HEK293 (cell line): ENCODE data around the gene SIGLEC10.
A peak's percentile ranks its signal among the peaks of the same experiment; 100 is the strongest.

ENCODE experiments used
- CTCF ChIA-PET: fragments of 350-600 bp; formaldehyde crosslinking; extraction: SDS; loops from one replicate; lab custom pipeline; 2021; ENCODE audit warnings: antibody characterized with exemption; lab: Yijun Ruan, JAX
- POLR2A ChIA-PET: fragments of 300-600 bp; formaldehyde crosslinking; extraction: SDS; loops from one replicate; lab custom pipeline; 2020; ENCODE audit warnings: antibody characterized with exemption, inconsistent platforms; lab: Yijun Ruan, JAX
- H3K27ac ChIP-seq: fragments of 200-500 bp; sonication (Bioruptor generic); 2 replicates; pipeline ENCODE4 v1.5.1; 2014; ENCODE audit warnings: low read depth, low read length, control low read depth, inconsistent platforms; ENCODE audit errors: extremely low read depth
- H3K36me3 ChIP-seq, 2 experiments: fragments of 200-500 bp in 1 of 2; sonication (Bioruptor generic) in 1 of 2; 1 replicate in 1 of 2; 2 replicates in 1 of 2; pipeline ENCODE4 v1.5.1; 2014 to 2017; ENCODE audit warnings: inconsistent platforms in 2 of 2, low read length in 2 of 2; ENCODE audit not compliant: control insufficient read depth in 2 of 2, insufficient read depth in 1 of 2
- H3K4me1 ChIP-seq: fragments of 200-500 bp; sonication (Bioruptor generic); 2 replicates; pipeline ENCODE4 v1.5.1; 2014; ENCODE audit warnings: mild to moderate bottlenecking, low read length, inconsistent platforms; ENCODE audit not compliant: control insufficient read depth, insufficient read depth
- H3K4me3 ChIP-seq: 2 replicates; pipeline ENCODE4 v1.5.1; 2011; ENCODE audit warnings: low read depth, mild to moderate bottlenecking, control low read depth, low read length, moderate library complexity
- H3K9me3 ChIP-seq: fragments of 200-500 bp; sonication (Bioruptor generic); 2 replicates; pipeline ENCODE4 v1.5.1; 2014; ENCODE audit warnings: low read depth, low read length, inconsistent platforms; ENCODE audit not compliant: control insufficient read depth, insufficient read depth
- KLF1 ChIP-seq: fragments of 450-650 bp; formaldehyde crosslinking; IDR thresholded peaks from 2 replicates; pipeline ENCODE4 v1.5.1; 2016; ENCODE audit warnings: missing biosample characterization, missing genetic modification characterization
- KLF16 ChIP-seq: fragments of 450-650 bp; formaldehyde crosslinking; IDR thresholded peaks from 2 replicates; pipeline ENCODE4 v1.5.1; 2017; ENCODE audit warnings: missing biosample characterization, missing genetic modification characterization
- SCRT2 ChIP-seq: fragments of 450-650 bp; formaldehyde crosslinking; IDR thresholded peaks from 2 replicates; pipeline ENCODE4 v1.5.1; 2016; ENCODE audit warnings: missing biosample characterization, missing genetic modification characterization
- SETDB1 ChIP-seq: IDR thresholded peaks from one replicate; pipeline ENCODE4 v1.6.1; 2017; ENCODE audit warnings: mild to moderate bottlenecking, low read length, moderate library complexity, mixed read lengths; ENCODE audit not compliant: insufficient read length
- ZFP3 ChIP-seq: fragments of 450-650 bp; formaldehyde crosslinking; IDR thresholded peaks from 2 replicates; pipeline ENCODE4 v1.5.1; 2016; ENCODE audit warnings: low read depth, missing biosample characterization, missing genetic modification characterization
- ZFP41 ChIP-seq: fragments of 450-650 bp; formaldehyde crosslinking; IDR thresholded peaks from 2 replicates; pipeline ENCODE4 v1.5.1; 2016; ENCODE audit warnings: missing biosample characterization, missing genetic modification characterization, borderline replicate concordance
- ZNF112 ChIP-seq: fragments of 450-650 bp; formaldehyde crosslinking; IDR thresholded peaks from 2 replicates; pipeline ENCODE4 v1.5.0; 2017; ENCODE audit warnings: missing biosample characterization, missing genetic modification characterization
- ZNF223 ChIP-seq: fragments of 450-650 bp; formaldehyde crosslinking; IDR thresholded peaks from 2 replicates; pipeline ENCODE4 v1.5.1; 2016; ENCODE audit warnings: missing biosample characterization, missing genetic modification characterization
- ZNF530 ChIP-seq: fragments of 450-650 bp; formaldehyde crosslinking; IDR thresholded peaks from 2 replicates; pipeline ENCODE4 v1.5.1; 2016; ENCODE audit warnings: low read depth, missing biosample characterization, missing genetic modification characterization
- ZNF549 ChIP-seq: fragments of 450-650 bp; IDR thresholded peaks from 2 replicates; pipeline ENCODE4 v1.5.1; 2018; ENCODE audit warnings: missing biosample characterization, missing genetic modification characterization, mild to moderate bottlenecking, inconsistent platforms, moderate library complexity
- ZNF621 ChIP-seq: fragments of 450-650 bp; formaldehyde crosslinking; IDR thresholded peaks from 2 replicates; pipeline ENCODE4 v1.5.1; 2017; ENCODE audit warnings: missing biosample characterization, missing genetic modification characterization
- ZNF624 ChIP-seq: fragments of 450-650 bp; formaldehyde crosslinking; IDR thresholded peaks from 2 replicates; pipeline ENCODE4 v1.5.1; 2017; ENCODE audit warnings: missing biosample characterization, missing genetic modification characterization
- ZNF658 ChIP-seq: fragments of 450-650 bp; formaldehyde crosslinking; IDR thresholded peaks from 2 replicates; pipeline ENCODE4; 2016; ENCODE audit warnings: missing biosample characterization, missing genetic modification characterization
- ZNF76 ChIP-seq: fragments of 450-650 bp; formaldehyde crosslinking; IDR thresholded peaks from 2 replicates; pipeline ENCODE4; 2016; ENCODE audit warnings: low read depth, missing biosample characterization, missing genetic modification characterization, borderline replicate concordance
- TF ChIP-seq, protein P1 (sequence below): fragments of 450-650 bp; IDR thresholded peaks from 2 replicates; pipeline ENCODE4 v1.5.1; 2018; ENCODE audit warnings: missing biosample characterization, mild to moderate bottlenecking, missing genetic modification characterization
- TF ChIP-seq, protein P2 (sequence below): fragments of 450-650 bp; formaldehyde crosslinking; IDR thresholded peaks from 2 replicates; pipeline ENCODE4 v1.5.1; 2016; ENCODE audit warnings: missing biosample characterization, missing genetic modification characterization
- TF ChIP-seq, protein P3 (sequence below): fragments of 450-650 bp; formaldehyde crosslinking; optimal IDR thresholded peaks from 2 replicates; pipeline ENCODE3; 2016; ENCODE audit warnings: missing biosample characterization, mild to moderate bottlenecking, missing genetic modification characterization
- TF ChIP-seq, protein P4 (sequence below): sonication (generic); formaldehyde crosslinking; IDR thresholded peaks from 2 replicates; pipeline ENCODE4 v1.8.1; 2022; ENCODE audit warnings: mild to moderate bottlenecking, moderate library complexity, missing genetic modification reagents
- TF ChIP-seq, protein P5 (sequence below): fragments of 450-650 bp; formaldehyde crosslinking; IDR thresholded peaks from 2 replicates; pipeline ENCODE4 v1.5.1; 2016; ENCODE audit warnings: missing biosample characterization, missing genetic modification characterization, low read depth

The SIGLEC10 gene

DNA sequence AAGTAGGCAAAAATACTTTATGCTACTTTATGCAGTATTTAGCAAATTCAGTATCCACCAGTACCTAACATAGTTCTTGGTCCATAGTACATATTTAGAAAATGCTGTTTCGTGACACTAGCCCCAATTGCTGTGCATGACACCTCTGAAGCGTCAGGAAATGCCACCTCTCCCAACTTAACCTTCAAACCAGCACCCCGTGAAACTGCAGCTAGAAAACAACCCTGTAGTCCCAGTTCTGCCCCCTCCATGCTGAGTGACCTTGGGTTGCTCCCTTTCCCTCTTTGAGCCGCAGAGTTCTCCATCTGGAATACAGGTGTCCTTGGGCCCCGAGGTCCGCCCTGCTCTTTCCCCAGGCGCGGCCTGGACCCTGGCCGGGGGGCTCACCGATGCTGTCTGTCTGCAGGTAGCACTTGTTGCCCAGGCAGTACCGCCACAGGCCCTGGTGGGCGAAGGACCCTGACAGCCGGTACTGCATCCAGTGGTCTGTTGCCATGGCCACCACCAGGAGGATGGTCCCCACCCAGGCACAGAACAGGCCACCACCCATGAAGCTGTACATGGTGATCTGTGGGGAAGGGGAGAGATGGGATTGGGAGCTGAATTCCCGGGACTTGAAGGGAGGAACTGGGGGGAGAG is 30.4 kb downstream of the SIGLEC10 start:
- H3K9me3 ChIP-seq, result no peaks in the 10 kb centered on the region
- H3K4me1 ChIP-seq, result no peaks in the 10 kb centered on the region
- H3K4me3 ChIP-seq, result no peak overlapping the region
- ChIA-PET CTCF (no interaction called here), POLR2A (interaction anchor here (1.1 kb wide), 1 partner anchor 48 kb away, joined by 3 read pairs; no protein-coding TSS in a partner anchor)
- no peak for TF ChIP-seq ZNF76 (tag by site-specific recombination)
- peak; percentile 58 for TF ChIP-seq SCRT2 (tag by site-specific recombination)
- H3K27ac ChIP-seq, result no peak overlapping the region
- no peaks in the 10 kb centered on the region for H3K36me3 ChIP-seq

DNA sequence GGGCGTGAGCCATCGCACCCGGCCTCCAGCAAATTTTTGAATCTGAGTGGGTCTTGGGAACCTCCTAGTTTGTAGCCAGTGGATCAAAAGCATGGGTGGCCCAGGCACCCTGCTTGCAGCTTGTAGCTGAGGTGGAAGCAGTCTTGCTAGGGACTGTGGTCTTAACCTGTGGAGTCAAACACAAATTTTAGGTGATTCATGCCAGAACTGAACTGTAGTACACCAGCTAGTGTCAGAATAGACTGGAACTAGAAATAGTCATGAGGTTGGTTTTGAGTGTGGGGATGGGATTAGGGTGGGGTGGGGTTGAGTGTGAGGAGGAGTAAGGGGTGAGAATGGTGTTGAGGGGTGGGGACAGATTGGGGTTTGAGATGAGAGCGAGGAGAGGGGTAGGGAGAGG is 35.4 kb downstream of the SIGLEC10 start:
- no peak overlapping the region for H3K27ac ChIP-seq
- H3K4me3 ChIP-seq, result no peak overlapping the region
- H3K4me1 ChIP-seq, result no peaks in the 10 kb centered on the region
- ChIA-PET POLR2A (interaction anchor here (1.3 kb wide), 1 partner anchor 42 kb away, joined by 3 read pairs; no protein-coding TSS in a partner anchor), CTCF (interaction anchor here (0.7 to 1.8 kb wide), 2 partner anchors 12 to 16 kb away, joined by 3 to 7 read pairs; no protein-coding TSS in a partner anchor)
- H3K36me3 ChIP-seq, result no peaks in the 10 kb centered on the region
- no peaks in the 10 kb centered on the region for H3K9me3 ChIP-seq
- TF ChIP-seq, protein P1, sequence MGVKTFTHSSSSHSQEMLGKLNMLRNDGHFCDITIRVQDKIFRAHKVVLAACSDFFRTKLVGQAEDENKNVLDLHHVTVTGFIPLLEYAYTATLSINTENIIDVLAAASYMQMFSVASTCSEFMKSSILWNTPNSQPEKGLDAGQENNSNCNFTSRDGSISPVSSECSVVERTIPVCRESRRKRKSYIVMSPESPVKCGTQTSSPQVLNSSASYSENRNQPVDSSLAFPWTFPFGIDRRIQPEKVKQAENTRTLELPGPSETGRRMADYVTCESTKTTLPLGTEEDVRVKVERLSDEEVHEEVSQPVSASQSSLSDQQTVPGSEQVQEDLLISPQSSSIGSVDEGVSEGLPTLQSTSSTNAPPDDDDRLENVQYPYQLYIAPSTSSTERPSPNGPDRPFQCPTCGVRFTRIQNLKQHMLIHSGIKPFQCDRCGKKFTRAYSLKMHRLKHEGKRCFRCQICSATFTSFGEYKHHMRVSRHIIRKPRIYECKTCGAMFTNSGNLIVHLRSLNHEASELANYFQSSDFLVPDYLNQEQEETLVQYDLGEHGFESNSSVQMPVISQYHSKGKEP (tag by site-specific recombination), result no peak
- TF ChIP-seq ZNF624 (tag by site-specific recombination), result no peak
- TF ChIP-seq ZNF223 (tag by site-specific recombination), result no peak
- TF ChIP-seq ZNF658 (tag by site-specific recombination), result no peak
- TF ChIP-seq, protein P2, sequence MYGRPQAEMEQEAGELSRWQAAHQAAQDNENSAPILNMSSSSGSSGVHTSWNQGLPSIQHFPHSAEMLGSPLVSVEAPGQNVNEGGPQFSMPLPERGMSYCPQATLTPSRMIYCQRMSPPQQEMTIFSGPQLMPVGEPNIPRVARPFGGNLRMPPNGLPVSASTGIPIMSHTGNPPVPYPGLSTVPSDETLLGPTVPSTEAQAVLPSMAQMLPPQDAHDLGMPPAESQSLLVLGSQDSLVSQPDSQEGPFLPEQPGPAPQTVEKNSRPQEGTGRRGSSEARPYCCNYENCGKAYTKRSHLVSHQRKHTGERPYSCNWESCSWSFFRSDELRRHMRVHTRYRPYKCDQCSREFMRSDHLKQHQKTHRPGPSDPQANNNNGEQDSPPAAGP, result no peak
- TF ChIP-seq ZNF112 (tag by site-specific recombination), result no peak
- TF ChIP-seq ZNF530, result no peak
- TF ChIP-seq KLF16 (tag by site-specific recombination), result no peak
- TF ChIP-seq, protein P3, sequence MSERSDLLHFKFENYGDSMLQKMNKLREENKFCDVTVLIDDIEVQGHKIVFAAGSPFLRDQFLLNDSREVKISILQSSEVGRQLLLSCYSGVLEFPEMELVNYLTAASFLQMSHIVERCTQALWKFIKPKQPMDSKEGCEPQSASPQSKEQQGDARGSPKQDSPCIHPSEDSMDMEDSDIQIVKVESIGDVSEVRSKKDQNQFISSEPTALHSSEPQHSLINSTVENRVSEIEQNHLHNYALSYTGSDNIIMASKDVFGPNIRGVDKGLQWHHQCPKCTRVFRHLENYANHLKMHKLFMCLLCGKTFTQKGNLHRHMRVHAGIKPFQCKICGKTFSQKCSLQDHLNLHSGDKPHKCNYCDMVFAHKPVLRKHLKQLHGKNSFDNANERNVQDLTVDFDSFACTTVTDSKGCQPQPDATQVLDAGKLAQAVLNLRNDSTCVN (tag by site-specific recombination), result no peak
- no peak for TF ChIP-seq ZNF621 (tag by site-specific recombination)
- TF ChIP-seq, protein P4, sequence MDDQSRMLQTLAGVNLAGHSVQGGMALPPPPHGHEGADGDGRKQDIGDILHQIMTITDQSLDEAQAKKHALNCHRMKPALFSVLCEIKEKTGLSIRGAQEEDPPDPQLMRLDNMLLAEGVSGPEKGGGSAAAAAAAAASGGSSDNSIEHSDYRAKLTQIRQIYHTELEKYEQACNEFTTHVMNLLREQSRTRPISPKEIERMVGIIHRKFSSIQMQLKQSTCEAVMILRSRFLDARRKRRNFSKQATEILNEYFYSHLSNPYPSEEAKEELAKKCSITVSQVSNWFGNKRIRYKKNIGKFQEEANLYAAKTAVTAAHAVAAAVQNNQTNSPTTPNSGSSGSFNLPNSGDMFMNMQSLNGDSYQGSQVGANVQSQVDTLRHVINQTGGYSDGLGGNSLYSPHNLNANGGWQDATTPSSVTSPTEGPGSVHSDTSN (CRISPR knock-in tag), result no peak
- no peak for TF ChIP-seq ZFP41
- TF ChIP-seq ZNF549 (tag by site-specific recombination), result no peak
- no peak for TF ChIP-seq SETDB1
- TF ChIP-seq KLF1, result no peak
- no peak for TF ChIP-seq ZFP3 (tag by site-specific recombination)
- TF ChIP-seq, protein P5, sequence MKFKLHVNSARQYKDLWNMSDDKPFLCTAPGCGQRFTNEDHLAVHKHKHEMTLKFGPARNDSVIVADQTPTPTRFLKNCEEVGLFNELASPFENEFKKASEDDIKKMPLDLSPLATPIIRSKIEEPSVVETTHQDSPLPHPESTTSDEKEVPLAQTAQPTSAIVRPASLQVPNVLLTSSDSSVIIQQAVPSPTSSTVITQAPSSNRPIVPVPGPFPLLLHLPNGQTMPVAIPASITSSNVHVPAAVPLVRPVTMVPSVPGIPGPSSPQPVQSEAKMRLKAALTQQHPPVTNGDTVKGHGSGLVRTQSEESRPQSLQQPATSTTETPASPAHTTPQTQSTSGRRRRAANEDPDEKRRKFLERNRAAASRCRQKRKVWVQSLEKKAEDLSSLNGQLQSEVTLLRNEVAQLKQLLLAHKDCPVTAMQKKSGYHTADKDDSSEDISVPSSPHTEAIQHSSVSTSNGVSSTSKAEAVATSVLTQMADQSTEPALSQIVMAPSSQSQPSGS (tag by site-specific recombination), result no peak
